ENCODE results near the gene CAVIN4. TPM values are rescaled to one million over a fixed set of nuclear protein-coding genes. Genes with fewer than 3 reads are reported as not detected.

CAVIN4 gene
- total and polyA plus RNA-seq, 5 experiments from 2014 or later: 0.18 TPM; not detected in 4

GRCh38 chr9:100578610-100579009 is 731 bp downstream of the CAVIN4 start:
- POLR2A ChIA-PET: no interaction called here
- Mint-ChIP-seq H3K27me3 (peaks cover 0 to 5% (median 0%) of the 10 kb centered on the region in 5 donors), H3K27ac (no peak overlapping the region), H3K9me3 (no peaks in the 10 kb centered on the region), H3K36me3 (peaks cover 0 to 5% (median 0%) of the 10 kb centered on the region in 3 donors), H3K4me3 (no peak overlapping the region), H3K4me1 (no peaks in the 10 kb centered on the region)
- DNase-seq (no peak), ATAC-seq (no peak)

GRCh38 chr9:100579665-100580064 is 1.8 kb downstream of the CAVIN4 start:
- no peaks in the 10 kb centered on the region for H3K9me3 Mint-ChIP-seq
- POLR2A ChIA-PET: no interaction called here

GRCh38 chr9:100580257-100580656 is 2.4 kb downstream of the CAVIN4 start:
- DNase-seq (no peak), ATAC-seq (no peak)
- Mint-ChIP-seq H3K4me3 (no peak overlapping the region), H3K27ac (no peak overlapping the region), H3K27me3 (peaks cover 0 to 5% (median 0%) of the 10 kb centered on the region in 5 donors), H3K36me3 (peaks cover 0 to 5% (median 0%) of the 10 kb centered on the region in 3 donors), H3K4me1 (no peaks in the 10 kb centered on the region), H3K9me3 (no peaks in the 10 kb centered on the region)
- POLR2A ChIA-PET: no interaction called here

More at GRCh38 chr9:100579665-100580064, 1.8 kb downstream of the CAVIN4 start:
- no peak for ATAC-seq
- Mint-ChIP-seq H3K4me1 (no peaks in the 10 kb centered on the region), H3K27me3 (peaks cover 0 to 5% (median 0%) of the 10 kb centered on the region in 5 donors), H3K27ac (no peak overlapping the region), H3K4me3 (no peak overlapping the region), H3K36me3 (peaks cover 0 to 5% (median 0%) of the 10 kb centered on the region in 3 donors)
- no peak for DNase-seq

DNA sequence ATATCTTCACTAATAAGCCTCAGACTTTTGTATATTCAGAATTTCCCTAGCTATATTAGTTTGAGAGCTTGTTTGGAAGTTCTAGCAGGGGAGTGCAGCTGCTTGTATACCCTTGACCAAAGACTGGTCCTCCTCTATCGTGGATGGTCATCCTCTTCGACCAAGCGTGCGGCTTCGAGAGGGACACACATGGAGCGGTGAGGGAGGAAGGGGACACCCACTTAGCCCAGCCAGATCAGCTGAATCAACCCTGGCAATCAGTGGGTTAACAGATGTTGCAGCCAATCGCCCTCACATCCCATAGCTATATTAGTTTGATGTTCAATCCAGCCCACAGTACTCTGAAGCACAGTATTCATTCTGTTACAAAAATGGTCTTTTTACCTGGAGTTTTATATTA is 3.2 kb downstream of the CAVIN4 start:
- POLR2A ChIA-PET: no interaction called here
- Mint-ChIP-seq H3K9me3 (no peaks in the 10 kb centered on the region), H3K36me3 (peaks cover 0 to 5% (median 0%) of the 10 kb centered on the region in 3 donors)

GRCh38 chr9:100581661-100582060 is 3.8 kb downstream of the CAVIN4 start:
- Mint-ChIP-seq H3K9me3 (no peaks in the 10 kb centered on the region), H3K27ac (no peak overlapping the region), H3K36me3 (peaks cover 0 to 5% (median 0%) of the 10 kb centered on the region in 3 donors), H3K4me1 (no peaks in the 10 kb centered on the region), H3K27me3 (peaks cover 0 to 5% (median 0%) of the 10 kb centered on the region in 5 donors), H3K4me3 (no peak overlapping the region)
- no peak for ATAC-seq
- no peak for DNase-seq
- POLR2A ChIA-PET: no interaction called here

More for the DNA sequence above, 3.2 kb downstream of the CAVIN4 start:
- Mint-ChIP-seq H3K4me1 (no peaks in the 10 kb centered on the region), H3K27me3 (peaks cover 0 to 5% (median 0%) of the 10 kb centered on the region in 5 donors), H3K4me3 (no peak overlapping the region), H3K27ac (no peak overlapping the region)
- DNase-seq (no peak), ATAC-seq (no peak)

DNA sequence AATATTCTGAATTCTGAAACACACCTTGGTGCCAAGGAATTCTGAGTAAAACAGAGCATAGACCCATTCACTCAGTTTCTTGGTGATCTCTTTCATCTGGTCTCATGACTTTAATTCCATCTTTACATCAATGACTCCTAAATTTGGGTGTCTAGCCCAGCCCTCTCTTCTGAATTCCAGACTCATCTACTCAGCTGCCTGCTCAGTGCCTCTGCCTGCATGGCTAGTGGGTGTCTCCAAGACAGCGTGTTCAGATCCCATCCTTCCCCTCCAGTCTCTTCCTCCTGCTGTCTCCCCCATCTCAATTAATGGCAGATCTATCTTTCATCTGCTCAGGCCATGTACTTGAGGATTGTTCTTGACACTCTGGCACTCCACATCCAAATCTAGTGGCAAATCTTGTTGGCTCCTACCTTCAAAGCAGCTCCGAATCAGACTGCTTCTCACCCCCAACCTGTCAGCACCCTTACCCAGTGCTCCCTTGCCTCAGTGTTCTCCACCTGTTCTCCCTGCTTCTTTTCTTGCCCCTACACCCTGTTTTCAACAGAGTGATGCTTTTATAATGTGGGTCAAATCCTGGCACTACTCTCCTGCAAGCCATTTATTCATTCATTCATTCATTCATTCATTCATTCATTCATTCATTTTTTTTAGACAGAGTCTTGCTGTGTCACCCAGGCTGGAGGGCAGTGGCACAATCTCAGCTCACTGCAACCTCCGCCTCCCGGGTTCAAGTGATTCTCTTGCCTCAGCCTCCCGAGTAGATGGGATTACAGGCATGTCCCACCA is 5.3 kb downstream of the CAVIN4 start:
- H3K27ac Mint-ChIP-seq: no peak overlapping the region
- no peak for DNase-seq
- peaks cover 0 to 5% (median 0%) of the 10 kb centered on the region in 5 donors for H3K27me3 Mint-ChIP-seq
- ATAC-seq: no peak
- H3K9me3 Mint-ChIP-seq: no peaks in the 10 kb centered on the region
- H3K4me3 Mint-ChIP-seq: no peak overlapping the region
- POLR2A ChIA-PET: no interaction called here
- H3K4me1 Mint-ChIP-seq: no peaks in the 10 kb centered on the region
- peaks cover 0 to 3% (median 0%) of the 10 kb centered on the region in 3 donors for H3K36me3 Mint-ChIP-seq

DNA sequence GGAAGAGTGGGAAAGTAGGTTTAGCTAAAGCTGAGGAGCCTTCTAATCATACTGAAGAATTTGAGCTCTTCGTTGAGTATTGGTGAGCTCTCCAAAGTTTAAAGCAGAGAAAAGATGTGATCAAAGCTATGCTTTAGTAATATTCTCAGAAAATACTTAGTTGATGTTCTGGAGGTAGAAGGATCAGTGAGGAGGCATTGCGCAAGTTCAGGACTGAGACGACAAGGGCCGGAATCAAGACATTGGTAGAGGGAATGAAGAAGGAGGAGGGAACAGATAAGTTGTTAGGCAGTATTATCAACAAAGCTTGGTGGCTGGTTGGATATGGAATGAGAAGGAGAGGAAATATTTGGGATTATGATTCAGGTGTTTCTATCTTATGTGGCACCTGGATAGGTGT is 7.1 kb downstream of the CAVIN4 start:
- no peaks in the 10 kb centered on the region for H3K36me3 Mint-ChIP-seq
- DNase-seq (no peak), ATAC-seq (no peak)
- peaks cover 0 to 5% (median 0%) of the 10 kb centered on the region in 5 donors for H3K27me3 Mint-ChIP-seq
- no peaks in the 10 kb centered on the region for H3K4me1 Mint-ChIP-seq
- H3K9me3 Mint-ChIP-seq: no peaks in the 10 kb centered on the region
- H3K4me3 Mint-ChIP-seq: no peak overlapping the region
- no peak overlapping the region for H3K27ac Mint-ChIP-seq
- POLR2A ChIA-PET: no interaction called here

GRCh38 chr9:100586093-100586492 is 8.2 kb downstream of the CAVIN4 start:
- Mint-ChIP-seq H3K9me3 (no peaks in the 10 kb centered on the region), H3K36me3 (no peaks in the 10 kb centered on the region), H3K27ac (no peak overlapping the region), H3K4me3 (no peak overlapping the region), H3K4me1 (no peaks in the 10 kb centered on the region), H3K27me3 (peaks cover 0 to 5% (median 0%) of the 10 kb centered on the region in 5 donors)
- POLR2A ChIA-PET: no interaction called here
- DNase-seq (no peak), ATAC-seq (no peak)

DNA sequence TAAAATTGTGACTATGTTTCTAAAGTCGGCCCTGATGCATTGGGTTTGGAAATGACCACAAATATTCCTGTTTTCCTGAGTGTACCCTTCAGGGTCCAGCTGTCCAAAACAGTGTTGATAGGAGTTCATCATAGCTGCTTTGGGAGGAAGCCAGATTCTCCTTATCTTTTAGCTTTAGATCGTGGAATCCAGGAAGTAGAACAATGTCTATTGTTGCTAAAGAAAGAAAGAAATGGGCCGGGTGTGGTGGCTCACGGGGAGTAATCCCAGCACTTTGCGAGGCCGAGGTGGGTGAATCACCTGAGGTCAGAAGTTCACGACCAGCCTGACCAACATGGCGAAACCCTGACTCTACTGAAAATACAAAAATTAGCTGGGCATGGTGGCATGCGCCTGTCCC is 9.5 kb downstream of the CAVIN4 start:
- ATAC-seq (no peak), DNase-seq (no peak)
- POLR2A ChIA-PET: interaction anchor here (1.2 kb wide), 1 partner anchor 11 kb away, joined by 3 read pairs; no protein-coding TSS in a partner anchor
- Mint-ChIP-seq H3K27me3 (peaks cover 0 to 1% (median 0%) of the 10 kb centered on the region in 5 donors), H3K27ac (no peak overlapping the region), H3K4me1 (no peaks in the 10 kb centered on the region), H3K36me3 (no peaks in the 10 kb centered on the region), H3K9me3 (no peaks in the 10 kb centered on the region), H3K4me3 (no peak overlapping the region)

- no peak overlapping the region for H3K4me3 Mint-ChIP-seq
- POLR2A ChIA-PET: no interaction called here
- H3K4me1 Mint-ChIP-seq: no peaks in the 10 kb centered on the region
- no peaks in the 10 kb centered on the region for H3K9me3 Mint-ChIP-seq
- DNase-seq (no peak), ATAC-seq (no peak)
- no peak overlapping the region for H3K27ac Mint-ChIP-seq
- H3K36me3 Mint-ChIP-seq: no peaks in the 10 kb centered on the region
- H3K27me3 Mint-ChIP-seq: no peaks in the 10 kb centered on the region
These were observed 11.7 kb downstream of the CAVIN4 start for GRCh38 chr9:100589582-100589981.

GRCh38 chr9:100590481-100590880 is 12.6 kb downstream of the CAVIN4 start:
- H3K27me3 Mint-ChIP-seq: no peaks in the 10 kb centered on the region
- no peaks in the 10 kb centered on the region for H3K4me1 Mint-ChIP-seq
- no peaks in the 10 kb centered on the region for H3K36me3 Mint-ChIP-seq
- no peak overlapping the region for H3K27ac Mint-ChIP-seq
- H3K9me3 Mint-ChIP-seq: no peaks in the 10 kb centered on the region
- DNase-seq (no peak), ATAC-seq (no peak)
- POLR2A ChIA-PET: no interaction called here
- H3K4me3 Mint-ChIP-seq: no peak overlapping the region

GRCh38 chr9:100591139-100591538 is 13.3 kb downstream of the CAVIN4 start:
- Mint-ChIP-seq H3K36me3 (no peaks in the 10 kb centered on the region), H3K4me3 (no peak overlapping the region), H3K27me3 (no peaks in the 10 kb centered on the region), H3K9me3 (no peaks in the 10 kb centered on the region), H3K4me1 (peaks cover 2 to 7% (median 5%) of the 10 kb centered on the region in 4 donors), H3K27ac (no peak overlapping the region)
- DNase-seq (no peak), ATAC-seq (no peak)
- POLR2A ChIA-PET: no interaction called here

DNA sequence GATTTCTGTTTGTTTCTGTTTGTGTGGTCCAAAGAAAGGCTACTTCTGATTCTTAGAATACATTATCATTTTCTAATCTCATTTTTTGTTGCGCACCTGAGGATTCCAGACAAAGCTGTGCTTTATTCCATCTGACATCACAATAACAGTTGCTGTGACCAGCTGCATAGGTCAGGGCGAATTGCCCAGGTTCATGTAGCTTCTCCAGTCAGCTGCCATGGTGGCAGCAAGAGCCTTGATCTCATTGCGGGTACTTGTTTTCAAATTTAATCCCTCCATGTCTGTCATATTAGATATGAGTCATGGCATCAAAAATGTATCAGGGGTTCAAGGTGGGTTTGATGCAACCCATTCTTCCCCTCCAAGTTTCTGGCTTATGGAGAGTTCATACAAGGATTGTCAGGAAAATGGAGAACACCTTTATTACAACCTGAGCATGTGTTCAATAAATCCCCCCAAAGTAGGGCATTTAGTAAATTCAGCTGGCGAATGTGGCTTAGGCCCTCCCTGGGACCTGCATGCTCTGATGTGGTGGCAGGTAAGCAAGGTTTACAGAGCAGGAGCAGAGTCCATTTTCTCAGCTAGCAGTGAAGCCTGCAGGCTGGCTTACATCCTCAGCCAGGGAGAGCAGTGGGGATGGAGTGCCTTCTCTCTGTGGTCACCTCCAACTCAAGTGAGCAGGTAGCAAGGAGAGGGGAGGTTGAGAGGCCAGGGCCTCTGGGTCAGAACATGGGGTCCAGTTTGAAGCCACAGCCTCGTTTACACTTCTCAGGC is 13.9 kb downstream of the CAVIN4 start:
- POLR2A ChIA-PET: no interaction called here
- Mint-ChIP-seq H3K9me3 (no peaks in the 10 kb centered on the region), H3K4me1 (peaks cover 2 to 9% (median 5%) of the 10 kb centered on the region in 4 donors), H3K27me3 (no peaks in the 10 kb centered on the region), H3K4me3 (no peak overlapping the region), H3K27ac (peak overlapping the region in 2 of 10 donors; percentile 3 to 35), H3K36me3 (no peaks in the 10 kb centered on the region)
- DNase-seq (no peak), ATAC-seq (no peak)

All from naive thymus-derived CD8-positive, alpha-beta T cell (primary cell).